ENCODE measurements around the gene LPA.
"Not testable (repeated sequence)": the region's sequence is repeated elsewhere in the genome, so short reads cannot be mapped to it uniquely, and the experiment has no call there.

LPA gene

DNA sequence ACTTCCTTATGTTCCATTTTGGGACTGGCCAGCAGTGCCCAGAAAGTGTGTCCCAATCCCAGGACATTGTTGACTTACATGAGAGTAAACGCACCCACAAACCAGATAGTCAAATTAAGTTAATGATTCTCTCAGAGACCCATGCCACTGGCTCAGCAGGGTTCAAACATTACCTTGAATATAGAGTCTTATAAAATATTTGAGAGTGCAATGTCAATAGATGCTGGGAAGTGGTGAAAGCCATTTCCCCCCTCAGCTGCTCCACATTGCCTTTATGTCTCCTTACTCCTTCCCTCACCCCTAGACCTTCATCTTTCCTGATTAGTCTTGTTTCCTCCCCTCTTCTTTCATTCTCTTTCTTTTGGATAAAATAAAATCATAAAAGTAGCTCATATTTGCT, at the start of gene LPA:
Gene LPA, minus strand, starts transcription at position 78 of the 400 bp plus-strand sequence. Its CDS starts 61 bp downstream, at position 17.
- H3K4me3 ChIP-seq (ENCODE audit: low read depth, low read length); H3K27ac ChIP-seq; H3K36me3 ChIP-seq (replicated peaks); H3K27me3 ChIP-seq (replicated peaks); in situ Hi-C loops (cut with HindIII; ENCODE audit: low pct_ligation_motif_present, low sequenced_read_pairs); DNase-seq: not testable (repeated sequence)

DNA sequence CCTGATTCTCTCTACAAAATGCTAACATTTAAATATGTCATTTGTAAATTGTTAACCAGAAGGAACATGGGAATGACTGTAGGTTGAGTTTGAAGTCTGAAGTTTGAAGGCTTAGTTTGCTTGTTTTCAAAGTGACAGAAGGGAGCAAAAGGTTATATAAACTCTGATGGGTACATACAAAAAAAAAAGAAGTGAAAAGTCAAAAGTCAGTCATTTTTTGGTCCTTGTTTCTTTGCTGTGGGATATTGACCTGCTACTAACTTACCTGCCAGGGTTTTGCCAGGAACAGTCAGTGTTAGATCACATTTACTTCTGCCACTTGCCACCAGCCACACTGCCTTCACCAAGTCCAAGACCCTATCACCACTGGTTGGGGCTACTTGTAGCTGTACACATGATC, 44.9 kb upstream of the LPA start:
- in situ Hi-C loops (cut with HindIII; ENCODE audit: low pct_ligation_motif_present, low sequenced_read_pairs): not testable (repeated sequence)

GRCh38 chr6:160704688-160705087, 40.6 kb upstream of the LPA start:
- in situ Hi-C loops (cut with HindIII; ENCODE audit: low pct_ligation_motif_present, low sequenced_read_pairs); H3K27me3 ChIP-seq (replicated peaks); H3K36me3 ChIP-seq (replicated peaks); H3K27ac ChIP-seq; H3K4me3 ChIP-seq (ENCODE audit: low read depth, low read length); DNase-seq: not testable (repeated sequence)

More for the DNA sequence above, 44.9 kb upstream of the LPA start:
- not testable (repeated sequence) for DNase-seq; H3K4me3 ChIP-seq (ENCODE audit: low read depth, low read length); H3K36me3 ChIP-seq (replicated peaks); H3K27ac ChIP-seq; H3K27me3 ChIP-seq (replicated peaks)

- DNase-seq; in situ Hi-C loops (cut with HindIII; ENCODE audit: low pct_ligation_motif_present, low sequenced_read_pairs); H3K4me3 ChIP-seq (ENCODE audit: low read depth, low read length); H3K27ac ChIP-seq; H3K27me3 ChIP-seq (replicated peaks); H3K36me3 ChIP-seq (replicated peaks): not testable (repeated sequence)
These were observed 38.0 kb upstream of the LPA start, which contains the start of gene PLG for GRCh38 chr6:160701918-160702680. Gene PLG, plus strand, starts transcription at chr6:160702244. Its CDS starts 61 bp downstream, at chr6:160702305.

- Histone ChIP-seq H3K27me3 (replicated peaks) (no peaks in the 10 kb centered on the region), H3K36me3 (replicated peaks) (no peaks in the 10 kb centered on the region), H3K4me3 (ENCODE audit: low read depth, low read length) (no peak overlapping the region), H3K27ac (no peak overlapping the region)
- DNase-seq: no peak
- in situ Hi-C loops (cut with HindIII; ENCODE audit: low pct_ligation_motif_present, low sequenced_read_pairs): no loop called here
- no peak for TF ChIP-seq CTCF (IDR thresholded peaks at IDR 0.05; ENCODE audit: low read depth, low read length, missing control alignments)
These were observed 33.8 kb upstream of the LPA start for GRCh38 chr6:160697826-160698225.

DNA sequence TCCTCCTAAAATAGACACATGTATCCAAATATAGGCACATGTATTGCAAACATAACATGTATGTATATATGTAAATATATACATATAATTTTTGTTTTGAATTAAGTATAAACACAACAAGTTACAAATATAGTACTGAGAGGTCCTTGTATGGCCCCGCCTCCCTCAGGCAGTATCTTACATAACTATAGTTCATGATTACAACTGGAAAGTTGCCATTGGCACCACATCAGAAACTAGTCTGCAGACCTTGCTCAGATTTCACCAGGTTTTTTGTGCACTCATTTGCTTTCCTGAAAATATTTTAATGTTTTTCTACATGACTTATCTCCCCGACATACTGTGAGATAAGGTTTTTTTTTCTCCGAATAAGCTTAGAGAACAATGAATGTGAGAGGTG, 32.8 kb upstream of the LPA start:
- H3K27me3 ChIP-seq (replicated peaks); in situ Hi-C loops (cut with HindIII; ENCODE audit: low pct_ligation_motif_present, low sequenced_read_pairs); H3K27ac ChIP-seq; DNase-seq; H3K4me3 ChIP-seq (ENCODE audit: low read depth, low read length); H3K36me3 ChIP-seq (replicated peaks): not testable (repeated sequence)

DNA sequence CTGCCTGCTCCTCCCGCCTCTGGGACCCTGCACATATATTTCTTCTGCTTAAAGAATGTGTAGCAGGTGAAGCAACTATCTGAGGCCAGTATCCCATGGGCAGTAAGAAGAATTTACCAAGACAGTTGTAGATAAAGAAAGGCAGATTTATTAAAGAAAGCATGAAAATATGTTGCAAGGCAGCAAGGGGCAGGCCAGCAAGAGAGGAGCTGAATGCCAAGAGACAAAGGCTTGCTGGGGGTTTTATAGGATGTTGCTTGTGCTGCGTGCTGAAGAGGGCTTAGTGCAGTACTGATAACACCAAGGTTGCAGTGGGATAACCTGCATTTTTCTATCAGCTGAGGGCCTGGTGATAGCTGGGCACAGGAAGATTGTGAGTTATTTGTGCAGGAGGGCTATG, 31.5 kb upstream of the LPA start:
- H3K36me3 ChIP-seq (replicated peaks); in situ Hi-C loops (cut with HindIII; ENCODE audit: low pct_ligation_motif_present, low sequenced_read_pairs); DNase-seq; H3K27me3 ChIP-seq (replicated peaks); H3K4me3 ChIP-seq (ENCODE audit: low read depth, low read length); H3K27ac ChIP-seq: not testable (repeated sequence)

- H3K27ac ChIP-seq; in situ Hi-C loops (cut with HindIII; ENCODE audit: low pct_ligation_motif_present, low sequenced_read_pairs); H3K4me3 ChIP-seq (ENCODE audit: low read depth, low read length); H3K27me3 ChIP-seq (replicated peaks); H3K36me3 ChIP-seq (replicated peaks); DNase-seq: not testable (repeated sequence)
These were observed 30.9 kb upstream of the LPA start for GRCh38 chr6:160695025-160695424.

- in situ Hi-C loops (cut with HindIII; ENCODE audit: low pct_ligation_motif_present, low sequenced_read_pairs): no loop called here
- Histone ChIP-seq H3K27ac (no peak overlapping the region), H3K4me3 (ENCODE audit: low read depth, low read length) (no peak overlapping the region), H3K36me3 (replicated peaks) (no peaks in the 10 kb centered on the region), H3K27me3 (replicated peaks) (no peaks in the 10 kb centered on the region)
- TF ChIP-seq CTCF (IDR thresholded peaks at IDR 0.05; ENCODE audit: low read depth, low read length, missing control alignments): no peak
- no peak for DNase-seq
These were observed 28.4 kb upstream of the LPA start for GRCh38 chr6:160692369-160692959.

All from brain microvascular endothelial cell (primary cell).